GM23338 (cell line): ENCODE results near the gene SUMF1. TPM values are rescaled to one million over a fixed set of nuclear protein-coding genes. Genes with fewer than 3 reads are reported as not detected.

Source experiments
- ATAC-seq: fragments of 200-7000 bp; cut with Tn5 transposase; 3 replicates; pipeline ENCODE4 v1.9.1; 2020
- DNase-seq: peaks from one replicate; pipeline ENCODE4 v3.0.0-alpha.2; 2015; ENCODE audit warnings: low spot score
- H2AFZ ChIP-seq: fragments of 200-600 bp; sonication (generic); 2 replicates; pipeline ENCODE4 v1.8.0; 2016; ENCODE audit warnings: antibody characterized with exemption, mild to moderate bottlenecking, moderate library complexity
- H3F3A ChIP-seq: fragments of 200-600 bp; sonication (generic); replicated peaks from 2 replicates; pipeline ENCODE4 v1.8.0; 2017; ENCODE audit warnings: antibody characterized with exemption, mixed run types, low read depth
- H3K27ac ChIP-seq: fragments of 200-600 bp; sonication (generic); 2 replicates; pipeline ENCODE4 v1.6.1; 2016; ENCODE audit warnings: low read depth
- H3K27me3 ChIP-seq: fragments of 200-600 bp; sonication (generic); 2 replicates; pipeline ENCODE4 v1.8.0; 2016; ENCODE audit warnings: mild to moderate bottlenecking, mixed run types, moderate library complexity; ENCODE audit not compliant: insufficient read depth
- H3K36me3 ChIP-seq: fragments of 200-600 bp; sonication (generic); 2 replicates; pipeline ENCODE4 v1.8.0; 2016; ENCODE audit warnings: mild to moderate bottlenecking; ENCODE audit not compliant: insufficient read depth
- H3K4me1 ChIP-seq: fragments of 200-600 bp; sonication (generic); 2 replicates; pipeline ENCODE4 v1.8.0; 2016; ENCODE audit warnings: mild to moderate bottlenecking, moderate library complexity; ENCODE audit not compliant: insufficient read depth
- H3K4me2 ChIP-seq: fragments of 200-600 bp; sonication (generic); 2 replicates; pipeline ENCODE4 v1.7.1; 2017; ENCODE audit warnings: mixed run types
- H3K4me3 ChIP-seq: fragments of 200-600 bp; sonication (generic); 2 replicates; pipeline ENCODE4 v1.6.1; 2016; ENCODE audit warnings: mixed run types
- H3K79me2 ChIP-seq: fragments of 200-600 bp; sonication (generic); replicated peaks from 2 replicates; pipeline ENCODE4 v1.8.0; 2017; ENCODE audit warnings: mild to moderate bottlenecking; ENCODE audit not compliant: insufficient read depth
- H3K9me2 ChIP-seq: fragments of 200-600 bp; sonication (generic); 2 replicates; pipeline ENCODE4 v1.8.0; 2017; ENCODE audit not compliant: insufficient read depth
- H4K20me1 ChIP-seq: fragments of 200-600 bp; sonication (generic); replicated peaks from 2 replicates; pipeline ENCODE4 v1.8.0; 2017; ENCODE audit warnings: mild to moderate bottlenecking; ENCODE audit not compliant: insufficient read depth
- H3K27ac Mint-ChIP-seq: 2 replicates; pipeline ENCODE4 v1.8.0; 2020; ENCODE audit warnings: inconsistent platforms, mild to moderate bottlenecking, moderate library complexity, mixed read lengths
- H3K27me3 Mint-ChIP-seq: 3 replicates; pipeline ENCODE4 v1.8.0; 2022; ENCODE audit warnings: low read depth, mild to moderate bottlenecking, moderate library complexity, mixed read lengths, inconsistent platforms; ENCODE audit not compliant: insufficient read depth, poor library complexity
- H3K36me3 Mint-ChIP-seq: 3 replicates; pipeline ENCODE4 v1.8.0; 2021; ENCODE audit warnings: low read depth, mild to moderate bottlenecking, inconsistent platforms, moderate library complexity, mixed read lengths
- H3K4me1 Mint-ChIP-seq: 3 replicates; pipeline ENCODE4 v1.8.0; 2020; ENCODE audit warnings: mild to moderate bottlenecking, inconsistent platforms, mixed read lengths
- H3K4me3 Mint-ChIP-seq: 3 replicates; pipeline ENCODE4 v1.8.0; 2021; ENCODE audit warnings: moderate library complexity, mild to moderate bottlenecking, inconsistent platforms, mixed read lengths
- H3K9me3 Mint-ChIP-seq: 3 replicates; pipeline ENCODE4 v1.8.0; 2020; ENCODE audit warnings: moderate library complexity, mild to moderate bottlenecking, inconsistent platforms, mixed read lengths
- CREB1 ChIP-seq: fragments of 250-450 bp; sonication (Bioruptor Pico); IDR thresholded peaks from 2 replicates; pipeline ENCODE4 v1.5.0; 2020; ENCODE audit warnings: low read depth, mild to moderate bottlenecking, moderate library complexity
- ETS1 ChIP-seq: IDR thresholded peaks from 2 replicates; pipeline ENCODE4 v1.6.1; 2016; ENCODE audit warnings: antibody characterized with exemption
- EZH2 ChIP-seq: fragments of 200-600 bp; sonication (generic); IDR thresholded peaks from one replicate; pipeline ENCODE4 v1.8.0; 2017; ENCODE audit warnings: antibody characterized with exemption, mild to moderate bottlenecking, low read depth; ENCODE audit not compliant: unreplicated experiment
- EZH2phosphoT487 ChIP-seq: fragments of 200-600 bp; sonication (generic); IDR thresholded peaks from one replicate; pipeline ENCODE4 v1.8.1; 2018; ENCODE audit warnings: antibody characterized with exemption; ENCODE audit not compliant: unreplicated experiment
- JUNB ChIP-seq: IDR thresholded peaks from one replicate; pipeline ENCODE4 v1.6.1; 2016; ENCODE audit warnings: antibody characterized with exemption; ENCODE audit not compliant: unreplicated experiment
- NANOG ChIP-seq: IDR thresholded peaks from 2 replicates; pipeline ENCODE4 v1.6.1; 2016; ENCODE audit warnings: antibody characterized with exemption, borderline replicate concordance
- POLR2AphosphoS5 ChIP-seq: IDR thresholded peaks from 2 replicates; pipeline ENCODE4 v1.6.1; 2016; ENCODE audit warnings: antibody characterized with exemption, low read depth
- STAT1 ChIP-seq: IDR thresholded peaks from one replicate; pipeline ENCODE4 v1.6.1; 2016; ENCODE audit warnings: antibody characterized with exemption; ENCODE audit not compliant: unreplicated experiment
- ZNF114 ChIP-seq: fragments of 250-450 bp; sonication (Bioruptor Pico); IDR thresholded peaks from 2 replicates; pipeline ENCODE4 v1.5.0; 2020; ENCODE audit warnings: mild to moderate bottlenecking, moderate library complexity
- ZNF331 ChIP-seq: fragments of 250-450 bp; sonication (Bioruptor Pico); IDR thresholded peaks from 2 replicates; pipeline ENCODE4 v1.5.0; 2020; ENCODE audit warnings: low read depth, mild to moderate bottlenecking, moderate library complexity
- polyA plus RNA-seq: library from polyadenylated mRNA; unstranded; fragments of >200 nt; fragmentation: Nextera tagmentation; extraction: Ambion mirVana; gene quantifications from 2 replicates; pipeline ENCODE4 v1.2.1, GENCODE V29; 2016
- total RNA-seq: library from RNA; depleted of rRNA; stranded (reverse); fragments of >200 nt; shearing (Covaris generic); gene quantifications from 2 replicates; pipeline ENCODE4 v1.2.3, GENCODE V29; 2014
- TF ChIP-seq, protein P1 (sequence below), 2 experiments: fragments of 200-600 bp in 1 of 2; sonication (generic) in 1 of 2; conservative IDR thresholded peaks; 2 replicates each; pipeline versions ENCODE4 v1.5.1 to v1.6.1; 2016 to 2017; ENCODE audit warnings: antibody characterized with exemption in 2 of 2, low read depth in 2 of 2, mild to moderate bottlenecking in 2 of 2, moderate library complexity in 1 of 2
- TF ChIP-seq, protein P2 (sequence below): IDR thresholded peaks from one replicate; pipeline ENCODE4 v1.6.1; 2018; ENCODE audit warnings: antibody characterized with exemption; ENCODE audit not compliant: unreplicated experiment
- TF ChIP-seq, protein P3 (sequence below): fragments of 250-450 bp; sonication (Bioruptor Pico); IDR thresholded peaks from 2 replicates; pipeline ENCODE4 v1.5.0; 2020; ENCODE audit warnings: mild to moderate bottlenecking, moderate library complexity

The SUMF1 gene
- total and polyA plus RNA-seq, 2 experiments from 2014 or later, result 6.9 to 20.3 TPM

GRCh38 chr3:4476496-4476895 lies 9.4 kb upstream of the SUMF1 start:
- ATAC-seq (no peak), DNase-seq (no peak)
- Mint-ChIP-seq H3K27ac (no peak overlapping the region), H3K4me3 (no peak overlapping the region), H3K36me3 (no peaks in the 10 kb centered on the region), H3K4me1 (peaks cover 4% of the 10 kb centered on the region; the same call in 2 of the 3 replicates), H3K27me3 (peaks cover 2% of the 10 kb centered on the region), H3K9me3 (no peaks in the 10 kb centered on the region; the same call in 2 of the 3 replicates)
- Histone ChIP-seq H3K27ac (no peak overlapping the region), H3K4me1 (0 out of 2 replicates have a peak, but pooled peaks cover 3% of the 10 kb centered on the region), H3F3A (no peaks in the 10 kb centered on the region), H3K36me3 (no peaks in the 10 kb centered on the region), H3K79me2 (no peaks in the 10 kb centered on the region), H4K20me1 (no peaks in the 10 kb centered on the region), H3K27me3 (no peaks in the 10 kb centered on the region), H2AFZ (no peak overlapping the region), H3K4me2 (no peak overlapping the region), H3K4me3 (no peak overlapping the region), H3K9me2 (0 out of 2 replicates have a peak, but pooled peaks cover 6% of the 10 kb centered on the region)
- no peak for TF ChIP-seq NANOG
- TF ChIP-seq EZH2phosphoT487, result no peak
- TF ChIP-seq ZNF114 (CRISPR knock-in tag), result no peak
- no peak for TF ChIP-seq JUNB
- TF ChIP-seq POLR2AphosphoS5, result no peak
- TF ChIP-seq ZNF331, result no peak
- TF ChIP-seq, protein P1, sequence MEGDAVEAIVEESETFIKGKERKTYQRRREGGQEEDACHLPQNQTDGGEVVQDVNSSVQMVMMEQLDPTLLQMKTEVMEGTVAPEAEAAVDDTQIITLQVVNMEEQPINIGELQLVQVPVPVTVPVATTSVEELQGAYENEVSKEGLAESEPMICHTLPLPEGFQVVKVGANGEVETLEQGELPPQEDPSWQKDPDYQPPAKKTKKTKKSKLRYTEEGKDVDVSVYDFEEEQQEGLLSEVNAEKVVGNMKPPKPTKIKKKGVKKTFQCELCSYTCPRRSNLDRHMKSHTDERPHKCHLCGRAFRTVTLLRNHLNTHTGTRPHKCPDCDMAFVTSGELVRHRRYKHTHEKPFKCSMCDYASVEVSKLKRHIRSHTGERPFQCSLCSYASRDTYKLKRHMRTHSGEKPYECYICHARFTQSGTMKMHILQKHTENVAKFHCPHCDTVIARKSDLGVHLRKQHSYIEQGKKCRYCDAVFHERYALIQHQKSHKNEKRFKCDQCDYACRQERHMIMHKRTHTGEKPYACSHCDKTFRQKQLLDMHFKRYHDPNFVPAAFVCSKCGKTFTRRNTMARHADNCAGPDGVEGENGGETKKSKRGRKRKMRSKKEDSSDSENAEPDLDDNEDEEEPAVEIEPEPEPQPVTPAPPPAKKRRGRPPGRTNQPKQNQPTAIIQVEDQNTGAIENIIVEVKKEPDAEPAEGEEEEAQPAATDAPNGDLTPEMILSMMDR (conservative IDR thresholded peaks at IDR 0.05; ENCODE audit: low read depth in 2 of 2), result no peak
- TF ChIP-seq, protein P2, sequence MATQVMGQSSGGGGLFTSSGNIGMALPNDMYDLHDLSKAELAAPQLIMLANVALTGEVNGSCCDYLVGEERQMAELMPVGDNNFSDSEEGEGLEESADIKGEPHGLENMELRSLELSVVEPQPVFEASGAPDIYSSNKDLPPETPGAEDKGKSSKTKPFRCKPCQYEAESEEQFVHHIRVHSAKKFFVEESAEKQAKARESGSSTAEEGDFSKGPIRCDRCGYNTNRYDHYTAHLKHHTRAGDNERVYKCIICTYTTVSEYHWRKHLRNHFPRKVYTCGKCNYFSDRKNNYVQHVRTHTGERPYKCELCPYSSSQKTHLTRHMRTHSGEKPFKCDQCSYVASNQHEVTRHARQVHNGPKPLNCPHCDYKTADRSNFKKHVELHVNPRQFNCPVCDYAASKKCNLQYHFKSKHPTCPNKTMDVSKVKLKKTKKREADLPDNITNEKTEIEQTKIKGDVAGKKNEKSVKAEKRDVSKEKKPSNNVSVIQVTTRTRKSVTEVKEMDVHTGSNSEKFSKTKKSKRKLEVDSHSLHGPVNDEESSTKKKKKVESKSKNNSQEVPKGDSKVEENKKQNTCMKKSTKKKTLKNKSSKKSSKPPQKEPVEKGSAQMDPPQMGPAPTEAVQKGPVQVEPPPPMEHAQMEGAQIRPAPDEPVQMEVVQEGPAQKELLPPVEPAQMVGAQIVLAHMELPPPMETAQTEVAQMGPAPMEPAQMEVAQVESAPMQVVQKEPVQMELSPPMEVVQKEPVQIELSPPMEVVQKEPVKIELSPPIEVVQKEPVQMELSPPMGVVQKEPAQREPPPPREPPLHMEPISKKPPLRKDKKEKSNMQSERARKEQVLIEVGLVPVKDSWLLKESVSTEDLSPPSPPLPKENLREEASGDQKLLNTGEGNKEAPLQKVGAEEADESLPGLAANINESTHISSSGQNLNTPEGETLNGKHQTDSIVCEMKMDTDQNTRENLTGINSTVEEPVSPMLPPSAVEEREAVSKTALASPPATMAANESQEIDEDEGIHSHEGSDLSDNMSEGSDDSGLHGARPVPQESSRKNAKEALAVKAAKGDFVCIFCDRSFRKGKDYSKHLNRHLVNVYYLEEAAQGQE, result no peak
- TF ChIP-seq STAT1, result no peak
- TF ChIP-seq, protein P3, sequence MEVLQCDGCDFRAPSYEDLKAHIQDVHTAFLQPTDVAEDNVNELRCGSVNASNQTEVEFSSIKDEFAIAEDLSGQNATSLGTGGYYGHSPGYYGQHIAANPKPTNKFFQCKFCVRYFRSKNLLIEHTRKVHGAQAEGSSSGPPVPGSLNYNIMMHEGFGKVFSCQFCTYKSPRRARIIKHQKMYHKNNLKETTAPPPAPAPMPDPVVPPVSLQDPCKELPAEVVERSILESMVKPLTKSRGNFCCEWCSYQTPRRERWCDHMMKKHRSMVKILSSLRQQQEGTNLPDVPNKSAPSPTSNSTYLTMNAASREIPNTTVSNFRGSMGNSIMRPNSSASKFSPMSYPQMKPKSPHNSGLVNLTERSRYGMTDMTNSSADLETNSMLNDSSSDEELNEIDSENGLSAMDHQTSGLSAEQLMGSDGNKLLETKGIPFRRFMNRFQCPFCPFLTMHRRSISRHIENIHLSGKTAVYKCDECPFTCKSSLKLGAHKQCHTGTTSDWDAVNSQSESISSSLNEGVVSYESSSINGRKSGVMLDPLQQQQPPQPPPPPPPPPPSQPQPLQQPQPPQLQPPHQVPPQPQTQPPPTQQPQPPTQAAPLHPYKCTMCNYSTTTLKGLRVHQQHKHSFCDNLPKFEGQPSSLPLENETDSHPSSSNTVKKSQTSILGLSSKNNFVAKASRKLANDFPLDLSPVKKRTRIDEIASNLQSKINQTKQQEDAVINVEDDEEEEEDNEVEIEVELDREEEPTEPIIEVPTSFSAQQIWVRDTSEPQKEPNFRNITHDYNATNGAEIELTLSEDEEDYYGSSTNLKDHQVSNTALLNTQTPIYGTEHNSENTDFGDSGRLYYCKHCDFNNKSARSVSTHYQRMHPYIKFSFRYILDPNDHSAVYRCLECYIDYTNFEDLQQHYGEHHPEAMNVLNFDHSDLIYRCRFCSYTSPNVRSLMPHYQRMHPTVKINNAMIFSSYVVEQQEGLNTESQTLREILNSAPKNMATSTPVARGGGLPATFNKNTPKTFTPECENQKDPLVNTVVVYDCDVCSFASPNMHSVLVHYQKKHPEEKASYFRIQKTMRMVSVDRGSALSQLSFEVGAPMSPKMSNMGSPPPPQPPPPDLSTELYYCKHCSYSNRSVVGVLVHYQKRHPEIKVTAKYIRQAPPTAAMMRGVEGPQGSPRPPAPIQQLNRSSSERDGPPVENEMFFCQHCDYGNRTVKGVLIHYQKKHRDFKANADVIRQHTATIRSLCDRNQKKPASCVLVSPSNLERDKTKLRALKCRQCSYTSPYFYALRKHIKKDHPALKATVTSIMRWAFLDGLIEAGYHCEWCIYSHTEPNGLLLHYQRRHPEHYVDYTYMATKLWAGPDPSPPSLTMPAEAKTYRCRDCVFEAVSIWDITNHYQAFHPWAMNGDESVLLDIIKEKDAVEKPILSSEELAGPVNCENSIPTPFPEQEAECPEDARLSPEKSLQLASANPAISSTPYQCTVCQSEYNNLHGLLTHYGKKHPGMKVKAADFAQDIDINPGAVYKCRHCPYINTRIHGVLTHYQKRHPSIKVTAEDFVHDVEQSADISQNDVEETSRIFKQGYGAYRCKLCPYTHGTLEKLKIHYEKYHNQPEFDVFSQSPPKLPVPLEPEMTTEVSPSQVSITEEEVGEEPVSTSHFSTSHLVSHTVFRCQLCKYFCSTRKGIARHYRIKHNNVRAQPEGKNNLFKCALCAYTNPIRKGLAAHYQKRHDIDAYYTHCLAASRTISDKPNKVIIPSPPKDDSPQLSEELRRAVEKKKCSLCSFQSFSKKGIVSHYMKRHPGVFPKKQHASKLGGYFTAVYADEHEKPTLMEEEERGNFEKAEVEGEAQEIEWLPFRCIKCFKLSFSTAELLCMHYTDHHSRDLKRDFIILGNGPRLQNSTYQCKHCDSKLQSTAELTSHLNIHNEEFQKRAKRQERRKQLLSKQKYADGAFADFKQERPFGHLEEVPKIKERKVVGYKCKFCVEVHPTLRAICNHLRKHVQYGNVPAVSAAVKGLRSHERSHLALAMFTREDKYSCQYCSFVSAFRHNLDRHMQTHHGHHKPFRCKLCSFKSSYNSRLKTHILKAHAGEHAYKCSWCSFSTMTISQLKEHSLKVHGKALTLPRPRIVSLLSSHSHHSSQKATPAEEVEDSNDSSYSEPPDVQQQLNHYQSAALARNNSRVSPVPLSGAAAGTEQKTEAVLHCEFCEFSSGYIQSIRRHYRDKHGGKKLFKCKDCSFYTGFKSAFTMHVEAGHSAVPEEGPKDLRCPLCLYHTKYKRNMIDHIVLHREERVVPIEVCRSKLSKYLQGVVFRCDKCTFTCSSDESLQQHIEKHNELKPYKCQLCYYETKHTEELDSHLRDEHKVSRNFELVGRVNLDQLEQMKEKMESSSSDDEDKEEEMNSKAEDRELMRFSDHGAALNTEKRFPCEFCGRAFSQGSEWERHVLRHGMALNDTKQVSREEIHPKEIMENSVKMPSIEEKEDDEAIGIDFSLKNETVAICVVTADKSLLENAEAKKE (CRISPR knock-in tag), result no peak
- no peak for TF ChIP-seq ETS1
- TF ChIP-seq EZH2, result no peak
- TF ChIP-seq CREB1 (CRISPR knock-in tag), result no peak
